ENCODE data around the gene TOP1. TPM values are rescaled to one million over a fixed set of nuclear protein-coding genes. Genes with fewer than 3 reads are reported as not detected.

Gene TOP1
- total and polyA plus RNA-seq, 9 of the 15 experiments (the other 6 are each of a cell fraction or from before 2014, with no cell fraction given), result 26.4 to 127 (median 39.6) TPM

GRCh38 chr20:41028359-41029149 is at the start of gene TOP1 (continued):
- TF ChIP-seq TFAP4 (CRISPR knock-in tag; IDR thresholded peaks at IDR 0.05; ENCODE audit: borderline replicate concordance) (peak; percentile 87), LCOR (CRISPR knock-in tag; IDR thresholded peaks at IDR 0.05) (peak; percentile 65; the same call in 1 of the 2 replicates), KLF6 (CRISPR knock-in tag; IDR thresholded peaks at IDR 0.05; ENCODE audit: borderline replicate concordance) (no peak), NONO (IDR thresholded peaks at IDR 0.05; ENCODE audit: low read depth in 2 of 2, low read length in 1 of 2) (peak in 1 of 2 experiments; percentile 26; a peak in 1 of 4 replicates), ZNF407 (IDR thresholded peaks at IDR 0.05; ENCODE audit: low read depth) (no peak), BRD4 (IDR thresholded peaks at IDR 0.05) (no peak), RERE (CRISPR knock-in tag; IDR thresholded peaks at IDR 0.05; ENCODE audit: borderline replicate concordance) (no peak), BRD9 (IDR thresholded peaks at IDR 0.05; ENCODE audit: low read depth, partially characterized antibody) (no peak), NFATC3 (IDR thresholded peaks at IDR 0.05) (no peak), ZNF280A (IDR thresholded peaks at IDR 0.05; ENCODE audit: low read depth, partially characterized antibody) (no peak)
